Memory B cell (primary cell): ENCODE measurements around the gene CLTA.
"Not testable (repeated sequence)": the region's sequence is repeated elsewhere in the genome, so short reads cannot be mapped to it uniquely, and the experiment has no call there.

ENCODE experiments used
- ATAC-seq: fragments of 150-1000 bp; cut with Tn5 transposase; 2 replicates; pipeline ENCODE4 v1.10.0; 2021; ENCODE audit warnings: low read depth, mild to moderate bottlenecking, moderate library complexity
- DNase-seq, 2 donors: peaks; one replicate each; pipeline ENCODE4 v3.0.0; 2022; ENCODE audit warnings: low spot score in 2 of 2
- H3K27ac Mint-ChIP-seq: one replicate; pipeline ENCODE4 v1.8.0; 2022; ENCODE audit warnings: mild to moderate bottlenecking, moderate library complexity, mixed read lengths
- H3K27me3 Mint-ChIP-seq: one replicate; pipeline ENCODE4 v1.8.0; 2022; ENCODE audit warnings: mixed read lengths
- H3K36me3 Mint-ChIP-seq: one replicate; pipeline ENCODE4 v1.8.0; 2022; ENCODE audit warnings: mild to moderate bottlenecking, mixed read lengths
- H3K4me1 Mint-ChIP-seq: one replicate; pipeline ENCODE4 v1.8.0; 2022; ENCODE audit warnings: mixed read lengths
- H3K4me3 Mint-ChIP-seq: one replicate; pipeline ENCODE4 v1.8.0; 2022; ENCODE audit warnings: mild to moderate bottlenecking, moderate library complexity, mixed read lengths
- H3K9me3 Mint-ChIP-seq: one replicate; pipeline ENCODE4 v1.8.0; 2022; ENCODE audit warnings: mixed read lengths

Gene CLTA

GRCh38 chr9:36164372-36164771 lies 26.3 kb upstream of the CLTA start:
- DNase-seq (no peak), ATAC-seq (no peak)
- Mint-ChIP-seq H3K27me3 (no peaks in the 10 kb centered on the region), H3K4me1 (no peaks in the 10 kb centered on the region), H3K4me3 (no peak overlapping the region), H3K27ac (no peak overlapping the region), H3K36me3 (peaks cover 6% of the 10 kb centered on the region), H3K9me3 (no peaks in the 10 kb centered on the region)

DNA sequence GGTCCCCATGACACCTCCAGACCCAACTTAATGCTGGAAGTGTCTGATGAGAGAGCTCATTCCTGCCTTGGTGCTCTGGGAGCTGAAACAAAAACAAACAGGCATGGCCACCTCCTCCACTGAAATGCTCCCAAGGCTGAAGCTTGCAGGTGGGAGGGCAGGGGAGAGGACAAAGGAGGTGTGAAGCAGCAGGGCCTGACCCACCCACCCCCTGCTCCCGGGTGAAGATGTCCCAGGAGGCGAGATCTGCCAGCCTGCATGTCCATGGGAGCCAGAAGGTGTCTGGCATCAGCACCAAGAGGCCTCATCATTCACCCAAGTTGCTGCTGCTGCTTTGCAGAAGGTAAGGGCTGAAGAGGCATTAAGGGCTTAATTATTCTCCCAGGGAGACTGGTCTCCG lies 25.7 kb upstream of the CLTA start:
- Mint-ChIP-seq H3K27ac (no peak overlapping the region), H3K9me3 (no peaks in the 10 kb centered on the region), H3K36me3 (peaks cover 4% of the 10 kb centered on the region), H3K4me3 (peak overlapping the region; percentile 59), H3K27me3 (no peaks in the 10 kb centered on the region), H3K4me1 (no peaks in the 10 kb centered on the region)
- DNase-seq (no peak), ATAC-seq (no peak)

DNA sequence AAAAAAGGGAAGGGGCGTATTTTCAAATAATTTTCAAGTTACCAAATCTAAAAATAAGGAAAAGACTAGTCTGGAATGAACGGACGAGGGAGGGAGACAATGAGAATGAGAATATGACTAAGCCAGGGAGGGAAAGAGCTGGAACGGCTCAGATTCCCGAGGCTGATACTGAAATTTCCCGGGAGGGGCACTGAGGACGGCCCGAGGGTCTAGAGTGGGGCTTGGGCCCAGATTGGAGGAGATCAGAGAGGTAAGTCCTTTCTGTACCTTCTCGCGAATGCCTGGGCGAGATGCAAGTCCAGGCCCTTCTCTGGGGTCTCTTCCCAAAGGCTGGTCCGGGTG lies 24.9 kb upstream of the CLTA start:
- DNase-seq, result no peak
- Mint-ChIP-seq H3K27ac (no peak overlapping the region), H3K4me1 (no peaks in the 10 kb centered on the region), H3K27me3 (no peaks in the 10 kb centered on the region), H3K36me3 (peaks cover 1% of the 10 kb centered on the region), H3K4me3 (peak overlapping the region; percentile 37), H3K9me3 (no peaks in the 10 kb centered on the region)
- ATAC-seq, result no peak

DNA sequence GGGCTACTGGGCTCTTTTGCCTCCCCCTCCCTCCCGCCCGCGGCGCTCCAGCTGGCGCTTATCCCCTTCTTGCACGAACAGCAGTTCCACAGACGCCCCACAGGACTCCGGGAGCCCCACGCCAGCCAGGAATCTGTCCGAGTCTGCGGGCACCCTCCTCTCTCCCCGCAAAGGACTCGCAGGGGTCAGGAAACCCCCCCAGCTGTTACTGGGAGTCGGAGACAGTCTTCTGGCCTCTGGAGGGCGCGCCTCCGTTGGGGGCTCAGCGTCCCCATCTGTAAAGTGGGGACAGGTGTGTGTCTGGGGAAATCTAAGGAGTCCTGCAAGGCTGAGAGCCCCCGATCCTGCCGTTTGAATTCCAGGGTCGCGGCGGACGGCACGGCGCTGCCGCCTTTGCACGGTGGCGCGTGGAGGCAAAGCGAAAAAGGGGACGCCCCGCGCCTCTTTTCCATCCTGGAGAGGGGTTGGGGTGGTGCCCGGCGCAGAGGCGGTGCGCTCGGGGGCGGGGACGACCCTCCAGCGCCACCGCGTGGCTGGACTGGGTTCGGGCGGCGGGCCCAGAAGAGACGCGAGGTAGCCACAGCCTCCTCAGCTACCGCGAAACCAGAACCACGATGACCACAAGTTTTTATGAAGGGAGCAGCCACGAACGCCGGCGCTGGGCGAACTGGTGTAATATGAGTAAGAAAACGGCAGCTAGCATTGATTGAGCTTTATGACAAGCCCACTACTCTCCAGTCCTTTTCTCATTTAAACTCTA lies 24.4 kb upstream of the CLTA start:
- Mint-ChIP-seq H3K4me1 (no peaks in the 10 kb centered on the region), H3K4me3 (peak overlapping the region; percentile 85), H3K27ac (no peak overlapping the region), H3K36me3 (no peaks in the 10 kb centered on the region), H3K27me3 (no peaks in the 10 kb centered on the region), H3K9me3 (no peaks in the 10 kb centered on the region)
- DNase-seq (peak; percentile 88 to 95), ATAC-seq (peak; percentile 96)

GRCh38 chr9:36169166-36169565 lies 21.6 kb upstream of the CLTA start, which contains the start of gene CCIN:
Gene CCIN, plus strand, starts transcription at chr9:36169388. Its CDS starts 115 bp downstream, at chr9:36169503.
- Mint-ChIP-seq H3K27me3 (peaks cover 5% of the 10 kb centered on the region), H3K27ac (no peak within 1 kb of the TSS), H3K4me1 (no peaks in the 10 kb centered on the region), H3K9me3 (no peaks in the 10 kb centered on the region), H3K4me3 (no peak within 1 kb of the TSS), H3K36me3 (no peaks in the 10 kb centered on the region)
- ATAC-seq (no peak), DNase-seq (no peak)

DNA sequence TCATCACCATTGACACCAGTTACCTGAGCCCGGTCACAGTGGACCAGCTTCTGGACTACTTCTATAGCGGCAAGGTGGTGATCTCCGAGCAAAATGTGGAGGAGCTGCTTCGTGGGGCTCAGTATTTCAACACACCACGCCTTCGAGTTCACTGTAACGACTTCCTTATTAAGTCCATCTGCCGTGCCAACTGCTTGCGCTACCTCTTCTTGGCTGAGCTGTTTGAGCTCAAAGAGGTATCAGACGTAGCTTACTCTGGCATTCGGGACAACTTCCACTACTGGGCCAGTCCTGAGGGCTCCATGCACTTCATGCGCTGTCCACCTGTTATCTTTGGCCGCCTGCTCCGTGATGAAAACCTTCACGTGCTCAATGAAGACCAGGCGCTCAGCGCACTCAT lies 21.0 kb upstream of the CLTA start:
- peaks cover 5% of the 10 kb centered on the region for H3K27me3 Mint-ChIP-seq
- H3K27ac Mint-ChIP-seq, result no peak overlapping the region
- H3K9me3 Mint-ChIP-seq, result no peaks in the 10 kb centered on the region
- H3K4me3 Mint-ChIP-seq, result no peak overlapping the region
- H3K36me3 Mint-ChIP-seq, result no peaks in the 10 kb centered on the region
- no peak for ATAC-seq
- H3K4me1 Mint-ChIP-seq, result no peaks in the 10 kb centered on the region
- DNase-seq, result no peak

- Mint-ChIP-seq H3K4me3 (no peak overlapping the region), H3K9me3 (no peaks in the 10 kb centered on the region), H3K27me3 (peaks cover 5% of the 10 kb centered on the region), H3K4me1 (no peaks in the 10 kb centered on the region), H3K36me3 (no peaks in the 10 kb centered on the region), H3K27ac (no peak overlapping the region)
- DNase-seq (no peak), ATAC-seq (no peak)
These were observed 20.2 kb upstream of the CLTA start for GRCh38 chr9:36170531-36170930.

DNA sequence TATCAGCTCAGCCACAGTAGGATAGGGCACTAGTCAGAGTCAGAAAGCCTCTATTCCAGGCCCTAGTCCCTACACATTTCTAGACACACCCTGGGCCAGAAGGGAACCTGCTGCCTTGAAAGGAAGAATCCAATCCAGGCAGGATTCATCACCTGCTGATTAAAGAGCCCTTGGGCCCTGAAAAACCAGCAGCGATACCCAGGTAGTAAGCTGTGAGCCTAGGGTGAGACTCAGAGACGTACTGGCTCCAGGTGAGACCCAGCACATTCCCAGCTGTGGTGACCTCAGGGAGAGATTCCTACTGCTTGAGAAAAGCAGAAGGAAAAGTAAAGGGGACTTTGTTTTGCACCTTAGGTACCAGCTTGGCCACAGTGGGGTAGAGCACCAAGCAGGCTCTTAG lies 16.9 kb upstream of the CLTA start:
- no peak for DNase-seq
- H3K9me3 Mint-ChIP-seq, result no peaks in the 10 kb centered on the region
- no peak for ATAC-seq

DNA sequence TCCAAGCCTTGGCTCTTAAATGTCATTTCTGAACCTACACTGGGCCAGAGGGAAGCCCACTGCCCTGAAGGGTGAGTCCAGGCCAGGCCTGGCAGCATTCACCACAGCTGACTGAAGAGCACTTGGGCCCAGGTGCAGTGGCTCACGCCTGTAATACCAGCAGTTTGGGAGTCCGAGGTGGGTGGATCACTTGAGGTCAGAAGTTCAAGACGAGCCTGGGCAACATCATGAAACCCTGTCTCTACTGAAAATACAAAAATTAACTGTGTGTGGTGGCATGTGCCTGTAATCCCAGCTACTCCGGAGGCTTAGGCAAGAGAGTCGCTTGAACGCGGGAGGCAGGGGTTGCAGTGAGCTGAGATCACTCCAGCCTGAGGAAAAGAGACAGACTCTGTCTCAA lies 16.4 kb upstream of the CLTA start:
- ATAC-seq (no peak), DNase-seq (no peak)
- H3K36me3 Mint-ChIP-seq, result no peaks in the 10 kb centered on the region
- H3K27ac Mint-ChIP-seq, result no peak overlapping the region
- H3K4me1 Mint-ChIP-seq, result no peaks in the 10 kb centered on the region
- H3K4me3 Mint-ChIP-seq, result no peak overlapping the region
- H3K9me3 Mint-ChIP-seq, result no peaks in the 10 kb centered on the region
- peaks cover 5% of the 10 kb centered on the region for H3K27me3 Mint-ChIP-seq

More for the DNA sequence above, 16.9 kb upstream of the CLTA start:
- H3K27me3 Mint-ChIP-seq, result peaks cover 5% of the 10 kb centered on the region
- no peak overlapping the region for H3K27ac Mint-ChIP-seq
- H3K36me3 Mint-ChIP-seq, result no peaks in the 10 kb centered on the region
- no peaks in the 10 kb centered on the region for H3K4me1 Mint-ChIP-seq
- H3K4me3 Mint-ChIP-seq, result no peak overlapping the region

GRCh38 chr9:36174731-36175130 lies 16.0 kb upstream of the CLTA start:
- no peak for ATAC-seq

GRCh38 chr9:36175209-36175608 lies 15.5 kb upstream of the CLTA start:
- H3K27ac Mint-ChIP-seq, H3K36me3 Mint-ChIP-seq: not testable (repeated sequence)

More at GRCh38 chr9:36174731-36175130, 16.0 kb upstream of the CLTA start:
- Mint-ChIP-seq H3K4me3 (no peak overlapping the region), H3K27ac (no peak overlapping the region), H3K36me3 (no peaks in the 10 kb centered on the region), H3K4me1 (no peaks in the 10 kb centered on the region), H3K9me3 (peaks cover 1% of the 10 kb centered on the region), H3K27me3 (peaks cover 5% of the 10 kb centered on the region)
- DNase-seq, result no peak

DNA sequence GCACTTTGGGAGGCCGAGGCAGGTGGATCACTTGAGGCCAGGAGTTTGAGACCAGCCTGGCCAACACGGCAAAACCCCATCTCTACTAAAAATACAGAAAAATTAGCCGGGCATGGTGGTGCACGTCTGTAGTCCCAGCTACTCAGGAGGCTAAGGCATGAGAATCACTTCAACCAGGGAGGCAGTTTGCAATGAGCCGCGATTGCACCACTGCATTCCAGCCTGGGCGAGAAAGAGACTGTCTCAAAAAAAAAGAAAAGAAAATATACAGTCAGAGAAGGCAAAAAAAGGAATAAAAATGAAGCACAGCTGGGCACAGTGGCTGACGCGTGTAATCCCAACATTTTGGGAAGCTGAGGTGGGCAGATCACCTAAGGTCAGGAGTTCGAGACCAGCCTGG lies 14.2 kb upstream of the CLTA start:
- not testable (repeated sequence) for H3K4me3 Mint-ChIP-seq, ATAC-seq, H3K27ac Mint-ChIP-seq, H3K4me1 Mint-ChIP-seq, H3K9me3 Mint-ChIP-seq, H3K27me3 Mint-ChIP-seq, DNase-seq, H3K36me3 Mint-ChIP-seq

More at GRCh38 chr9:36175209-36175608, 15.5 kb upstream of the CLTA start:
- H3K4me1 Mint-ChIP-seq, H3K9me3 Mint-ChIP-seq, ATAC-seq, H3K27me3 Mint-ChIP-seq, H3K4me3 Mint-ChIP-seq, DNase-seq: not testable (repeated sequence)

GRCh38 chr9:36177571-36177970 lies 13.2 kb upstream of the CLTA start:
- no peak for ATAC-seq
- Mint-ChIP-seq H3K36me3 (no peaks in the 10 kb centered on the region), H3K9me3 (peaks cover 5% of the 10 kb centered on the region), H3K27ac (no peak overlapping the region), H3K4me1 (no peaks in the 10 kb centered on the region), H3K4me3 (no peak overlapping the region), H3K27me3 (peaks cover 4% of the 10 kb centered on the region)
- DNase-seq, result no peak

GRCh38 chr9:36180243-36180642 lies 10.5 kb upstream of the CLTA start:
- DNase-seq, H3K4me3 Mint-ChIP-seq, H3K36me3 Mint-ChIP-seq, H3K9me3 Mint-ChIP-seq, H3K27me3 Mint-ChIP-seq, ATAC-seq, H3K4me1 Mint-ChIP-seq, H3K27ac Mint-ChIP-seq: not testable (repeated sequence)

DNA sequence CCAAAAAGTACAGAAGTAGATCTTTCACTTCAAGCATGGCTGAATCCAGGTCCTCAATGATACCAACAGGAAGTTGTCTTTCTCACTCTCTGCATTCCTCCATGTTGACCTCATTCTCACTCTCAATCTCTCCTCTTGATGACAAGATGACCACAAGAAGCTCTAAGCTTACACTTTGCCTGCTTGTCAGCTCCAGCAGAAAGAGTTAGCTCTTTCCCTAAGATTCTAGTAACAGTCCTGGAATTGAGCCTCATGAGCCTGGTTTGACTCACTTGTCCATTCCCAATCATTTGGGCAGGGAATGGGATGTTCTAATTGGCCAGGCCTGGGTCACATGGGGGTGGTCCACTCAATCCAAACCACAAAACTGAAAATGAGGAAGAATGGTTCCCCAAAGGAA lies 3.3 kb upstream of the CLTA start:
- ATAC-seq, result no peak
- Mint-ChIP-seq H3K9me3 (no peaks in the 10 kb centered on the region), H3K4me1 (peaks cover 18% of the 10 kb centered on the region), H3K27me3 (no peaks in the 10 kb centered on the region), H3K27ac (no peak overlapping the region), H3K36me3 (no peaks in the 10 kb centered on the region), H3K4me3 (no peak overlapping the region)
- DNase-seq, result no peak
